TTC549 (cell line): ENCODE data around the gene ICA1.

ENCODE experiments used
- FAIRE-seq: peaks from 2 replicates; lab custom pipeline; 2012; peaks lifted over from hg19 to GRCh38; lab: Jason Lieb, UNC

Gene ICA1

DNA sequence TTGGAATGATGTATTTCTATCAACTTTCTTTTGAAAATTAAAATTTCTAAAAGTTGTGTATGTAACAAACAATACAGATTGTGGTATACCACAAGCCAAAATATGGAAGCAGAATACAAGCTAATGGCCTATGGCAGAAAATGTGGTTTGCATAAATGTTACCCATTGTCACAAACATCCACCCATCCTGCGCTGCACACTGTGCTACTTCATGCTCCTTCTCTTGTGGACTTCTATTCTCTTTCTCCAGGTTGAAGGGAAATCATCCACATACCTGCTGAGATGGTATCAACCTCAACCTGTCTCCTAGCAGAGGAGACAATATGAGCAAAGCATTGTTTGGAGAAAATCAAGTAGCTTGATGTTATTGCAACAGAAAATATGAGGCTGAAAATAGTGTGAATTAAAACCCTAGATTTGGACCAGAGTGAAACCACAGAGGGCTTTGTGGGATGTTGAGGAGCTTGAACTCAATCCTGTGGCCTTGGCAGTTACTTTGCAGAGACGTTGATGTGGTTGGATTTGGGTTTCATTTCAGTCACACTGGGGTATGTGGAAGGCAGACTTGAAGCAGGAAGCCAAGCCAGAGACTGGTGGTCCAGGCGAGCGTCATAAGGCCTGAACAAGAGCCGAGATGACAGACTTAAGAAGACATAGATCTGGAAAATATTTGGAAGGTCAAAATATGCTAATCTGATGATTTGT lies 63.8 kb downstream of the ICA1 start:
- FAIRE-seq: no peak

DNA sequence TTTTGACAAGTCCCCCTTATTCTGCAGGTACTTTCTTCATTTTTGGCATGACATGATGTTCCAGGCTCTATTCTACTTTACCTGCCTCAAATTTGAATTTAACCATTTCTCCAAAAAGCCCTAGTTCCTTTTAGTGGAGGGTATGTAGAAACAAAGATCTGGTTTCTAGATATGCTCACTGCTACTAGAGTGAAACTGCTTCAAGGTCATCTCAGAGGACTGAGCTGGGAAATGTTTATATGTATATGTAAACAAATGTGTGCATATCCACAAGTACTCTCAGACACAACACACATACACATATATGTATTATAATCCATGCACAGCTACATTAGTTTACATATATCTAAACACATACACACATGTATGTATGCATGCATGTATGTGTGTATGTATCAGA lies 69.1 kb downstream of the ICA1 start:
- no peak for FAIRE-seq

DNA sequence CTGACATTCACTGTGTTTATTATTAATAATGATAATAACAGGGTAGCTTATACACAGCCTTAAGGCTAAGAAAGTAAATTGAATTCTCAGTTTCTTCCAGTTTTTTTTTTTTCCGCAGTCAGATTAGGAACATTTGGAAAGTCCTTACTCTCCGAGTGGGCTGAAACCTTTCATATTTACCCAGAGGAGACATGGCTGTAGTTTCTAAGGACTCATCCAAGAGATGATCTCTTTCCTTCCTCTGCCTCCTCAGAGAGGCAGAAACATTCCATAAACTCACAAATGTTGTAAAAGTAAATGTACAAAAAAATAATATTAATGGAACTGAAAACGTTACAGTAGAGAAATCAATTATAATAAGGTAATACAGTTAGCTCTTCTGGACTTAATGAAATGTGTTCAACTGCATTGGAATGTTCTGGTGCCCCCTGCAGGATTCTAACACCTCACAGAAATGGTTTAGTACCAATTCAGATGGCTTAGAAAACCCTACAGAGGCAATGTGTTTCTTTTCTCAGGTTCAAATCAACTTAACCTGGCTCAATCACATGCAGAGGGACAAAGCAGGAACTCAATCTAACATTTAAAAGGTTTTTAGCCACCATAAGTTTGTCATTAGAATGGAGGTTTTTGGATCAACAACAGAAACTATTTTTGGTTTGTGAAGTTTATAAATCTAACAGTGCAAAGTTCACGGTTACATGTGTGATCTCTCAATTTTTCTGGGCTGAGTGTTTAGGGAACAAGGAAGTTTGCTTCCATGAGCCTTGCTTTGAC lies 71.7 kb downstream of the ICA1 start:
- FAIRE-seq: peak; percentile 83

DNA sequence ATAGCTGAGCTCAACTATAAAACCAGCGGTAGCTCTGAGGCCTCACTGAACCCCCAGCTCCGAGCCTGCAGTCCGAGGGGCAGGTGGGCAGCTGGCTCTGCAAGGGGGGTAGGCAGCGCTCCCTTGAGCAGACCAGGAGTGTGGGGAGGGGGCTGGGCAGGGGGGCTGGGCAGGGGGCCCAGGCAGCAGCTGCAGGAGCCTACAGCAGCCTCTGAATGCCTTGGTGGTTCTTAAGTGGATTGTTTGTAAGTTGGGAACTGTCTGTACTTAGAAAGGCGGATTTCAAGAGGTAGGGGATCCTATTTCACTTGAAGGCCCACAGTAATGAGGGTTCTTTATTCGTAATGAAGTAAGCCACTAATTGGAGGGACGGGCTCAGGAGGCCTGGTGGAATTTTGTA lies 72.3 kb downstream of the ICA1 start:
- no peak for FAIRE-seq

DNA sequence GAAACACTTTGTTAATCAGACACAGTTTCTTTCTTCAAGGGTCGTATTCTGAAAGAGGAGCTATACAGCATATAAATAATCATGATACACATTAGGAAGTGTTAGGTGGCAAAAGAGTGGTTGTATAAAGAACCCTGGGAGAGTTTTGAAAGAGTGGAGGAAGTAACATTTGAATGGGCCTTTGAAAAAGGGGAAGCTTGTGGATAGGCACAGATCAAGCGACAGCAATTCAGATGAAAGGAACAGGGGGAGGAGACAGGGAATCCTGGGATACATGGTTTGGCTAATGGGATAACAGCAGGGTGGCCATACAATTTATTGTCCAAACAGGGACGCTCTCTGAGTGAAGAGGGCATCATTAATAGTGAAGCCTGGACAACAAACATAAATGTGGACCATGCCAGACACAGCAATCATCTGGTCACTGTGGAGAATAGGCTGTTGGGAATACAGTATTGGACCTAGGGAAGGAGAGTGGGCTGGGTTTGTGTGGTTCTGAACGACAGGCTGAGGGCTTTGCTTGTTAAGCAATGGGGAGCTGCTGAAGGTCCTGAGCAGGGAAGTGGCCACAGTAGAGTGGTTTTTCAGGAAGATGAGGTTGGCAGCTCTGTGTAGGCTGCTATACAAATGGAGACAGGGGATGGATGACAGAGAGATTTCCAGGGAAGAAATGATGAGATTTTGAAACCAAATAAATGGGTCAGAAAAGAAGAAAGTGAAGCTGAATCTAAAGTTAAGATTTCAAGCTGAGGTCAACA lies 75.9 kb downstream of the ICA1 start:
- no peak for FAIRE-seq

DNA sequence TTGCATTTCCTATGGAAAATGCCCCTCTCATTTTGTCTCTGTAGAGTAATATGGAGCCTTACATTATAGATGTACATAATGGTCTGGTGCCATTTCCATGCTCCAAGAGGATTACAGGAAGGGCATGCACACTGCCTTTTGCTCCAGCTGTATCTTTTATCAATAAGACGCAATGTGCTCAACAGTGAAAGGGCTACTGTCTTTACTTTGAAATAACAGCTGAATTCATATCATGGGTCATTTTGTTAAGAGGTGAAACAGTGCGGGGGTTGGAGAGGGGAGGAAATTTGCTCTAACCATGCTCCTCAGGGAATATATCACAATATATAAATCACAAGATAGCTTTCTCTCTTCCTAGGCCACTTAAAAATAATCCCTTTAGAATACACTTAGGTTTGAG lies 77.7 kb downstream of the ICA1 start:
- no peak for FAIRE-seq

DNA sequence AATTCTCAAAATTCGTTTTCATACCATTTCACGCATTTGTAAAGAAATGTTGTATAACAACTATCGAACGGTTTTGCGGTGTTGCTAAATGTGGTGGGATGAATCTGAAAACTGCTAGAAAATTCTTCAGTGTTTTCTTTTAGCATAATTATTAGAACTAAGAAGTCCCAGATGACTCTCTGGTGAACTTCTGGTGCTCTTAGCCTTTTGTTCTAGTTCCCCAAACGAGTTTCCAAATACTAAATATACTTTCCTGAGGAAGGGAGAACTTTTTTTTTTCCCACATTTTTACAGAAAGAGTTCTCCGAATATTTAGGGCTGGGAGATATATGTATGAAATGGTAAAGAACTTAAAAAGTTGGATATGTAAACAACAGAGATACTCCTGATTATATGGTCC lies 82.5 kb downstream of the ICA1 start:
- FAIRE-seq: no peak

DNA sequence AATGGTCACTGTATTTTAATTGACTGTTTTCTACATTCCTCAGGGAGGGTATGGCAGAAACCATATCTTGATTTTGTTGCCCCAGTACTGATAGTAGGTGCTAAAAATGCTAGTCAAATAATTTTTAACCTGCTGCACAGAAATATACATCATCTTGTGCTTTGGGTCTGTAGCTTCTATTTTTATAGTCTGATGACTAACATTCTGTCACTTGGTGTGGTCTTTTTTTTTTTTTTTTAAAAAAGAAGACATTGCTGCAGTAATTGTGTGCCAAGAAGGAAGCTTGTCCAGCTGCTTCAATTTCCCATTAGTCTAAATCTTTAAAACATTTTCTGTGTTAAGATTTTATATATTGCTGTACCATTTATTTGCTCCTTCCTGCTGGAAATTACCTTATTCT lies 83.6 kb downstream of the ICA1 start:
- no peak for FAIRE-seq

DNA sequence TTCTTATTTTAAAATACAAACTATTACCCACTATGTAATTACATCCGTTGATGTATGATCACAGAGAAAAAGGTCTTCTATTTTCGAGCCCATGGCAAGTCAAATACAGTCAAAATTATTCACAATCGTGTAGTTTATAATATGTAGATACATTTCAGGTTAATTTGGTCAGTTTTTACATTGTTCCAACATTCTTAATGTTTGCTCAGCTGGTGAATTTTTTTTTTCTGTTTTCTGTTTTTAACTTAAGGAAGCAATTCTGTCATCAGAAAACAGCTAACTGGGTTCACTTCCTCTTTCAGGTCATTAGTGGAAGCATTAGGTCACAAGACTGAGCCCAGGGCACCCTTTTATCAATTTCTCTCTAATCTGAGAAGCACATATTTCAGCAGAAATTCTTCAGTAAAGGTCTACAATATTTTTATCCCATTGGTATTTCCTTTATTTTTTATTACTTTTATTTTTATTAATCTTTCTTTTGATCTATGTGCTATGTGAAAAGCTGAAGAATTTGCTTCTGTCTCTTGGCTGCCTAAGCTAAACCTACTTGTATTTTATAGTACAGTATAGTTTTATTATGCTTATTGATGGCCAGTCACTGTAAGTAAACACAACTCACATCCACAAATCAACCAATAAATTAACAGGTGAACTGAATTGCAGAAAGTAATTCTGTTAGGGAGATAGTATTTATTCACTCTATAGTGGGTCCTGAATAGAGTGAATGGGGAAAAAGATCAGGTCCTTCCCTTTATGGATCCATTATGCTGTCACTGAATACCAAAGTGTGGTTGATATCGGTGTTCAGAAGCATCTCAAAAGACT lies 84.6 kb downstream of the ICA1 start:
- FAIRE-seq: no peak

DNA sequence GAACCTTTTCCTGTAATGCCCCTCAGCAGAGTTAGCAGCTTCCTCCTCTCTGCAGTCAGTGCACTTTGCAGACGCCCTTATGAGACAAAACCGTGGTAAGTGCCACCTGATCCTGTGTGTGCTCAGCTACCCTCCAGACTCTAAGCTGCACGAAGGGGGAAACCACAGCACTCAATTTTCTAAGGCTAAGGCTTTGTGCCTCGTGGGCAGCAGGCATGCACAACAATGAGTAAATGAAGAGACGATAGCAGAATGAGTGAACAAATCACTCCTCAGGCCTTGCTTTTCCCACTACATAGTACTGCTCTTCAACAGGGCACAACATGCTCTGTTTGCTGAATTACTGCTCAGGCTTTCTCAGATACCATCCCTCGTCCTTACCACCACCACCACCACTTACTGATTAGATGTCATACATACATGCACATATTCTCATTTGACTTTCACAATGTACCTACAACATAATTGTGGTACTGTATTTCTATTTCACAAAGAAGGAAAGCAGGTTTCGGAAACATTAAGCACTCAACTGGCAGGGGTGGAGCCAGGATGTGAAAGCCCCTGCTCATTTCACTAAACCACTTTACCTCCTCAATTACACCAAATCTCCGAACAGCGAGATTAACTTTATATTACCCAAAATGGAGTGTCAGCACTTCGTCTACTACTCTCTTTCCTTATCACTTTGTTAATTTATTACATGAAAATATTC lies 85.4 kb downstream of the ICA1 start:
- no peak for FAIRE-seq

DNA sequence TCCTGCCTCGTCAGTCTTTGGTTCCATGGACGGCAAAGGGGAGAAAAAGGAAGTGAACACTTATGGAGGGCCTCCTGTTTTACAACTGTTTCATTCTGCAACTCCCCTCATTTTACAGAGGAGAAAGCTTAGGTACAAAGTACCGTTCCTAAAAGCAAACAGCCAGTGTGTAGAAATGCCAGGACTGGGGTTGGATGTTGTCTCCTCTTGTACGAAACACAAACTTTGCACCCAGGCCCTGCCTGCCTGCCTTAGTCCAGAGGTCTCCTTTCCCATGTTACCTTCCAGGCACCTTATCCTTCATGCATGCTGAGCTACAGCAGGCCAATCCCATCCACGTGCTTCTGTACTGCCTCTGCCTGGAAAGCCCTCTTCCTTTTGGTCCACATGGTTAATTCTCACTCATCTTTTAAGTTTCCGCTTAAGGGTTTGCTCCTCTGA lies 86.0 kb downstream of the ICA1 start:
- no peak for FAIRE-seq

DNA sequence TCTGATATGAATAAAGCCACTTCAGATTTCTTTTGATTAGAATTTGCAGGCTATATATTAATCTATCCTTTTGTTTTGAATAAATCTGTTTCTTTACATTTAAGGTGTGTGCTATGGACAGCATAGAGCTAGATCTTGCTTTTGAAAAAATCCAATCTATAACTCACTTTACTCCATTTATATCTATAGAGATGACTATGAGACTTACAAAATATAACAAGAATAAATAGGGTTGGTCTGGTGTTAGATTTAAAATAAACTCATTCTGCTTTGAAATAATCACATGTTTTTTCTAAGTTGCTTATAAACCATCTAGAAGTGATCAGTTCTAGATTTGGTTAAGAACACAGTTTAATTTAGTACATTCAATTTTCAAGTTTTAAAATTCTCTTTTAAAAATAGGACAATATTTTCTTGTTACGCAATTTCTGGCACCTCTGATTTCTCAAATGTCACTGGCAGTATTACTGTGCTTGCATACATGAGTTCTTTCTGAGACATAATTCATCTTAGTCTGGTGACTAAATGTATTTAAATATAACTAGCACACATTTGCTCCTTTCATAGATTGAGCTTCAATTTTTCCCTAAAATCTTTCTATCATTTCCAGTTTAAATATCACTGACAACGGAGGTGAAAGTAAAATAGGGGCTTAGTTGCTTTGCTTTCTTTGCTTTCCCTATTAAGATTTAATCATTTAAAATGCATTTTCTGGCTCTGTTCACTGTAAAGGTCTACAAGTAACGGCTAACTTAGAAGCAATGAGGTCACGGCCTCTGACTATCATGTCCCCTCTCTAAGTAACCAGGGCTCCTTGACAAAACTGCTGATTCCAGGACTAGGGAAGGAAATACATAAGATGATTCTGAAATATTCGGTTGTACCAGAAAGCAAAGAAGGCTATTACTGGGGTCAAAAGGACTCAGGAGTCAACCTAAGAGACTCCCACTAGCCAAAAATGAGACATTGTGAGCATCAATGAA lies 89.3 kb downstream of the ICA1 start:
- FAIRE-seq: no peak

DNA sequence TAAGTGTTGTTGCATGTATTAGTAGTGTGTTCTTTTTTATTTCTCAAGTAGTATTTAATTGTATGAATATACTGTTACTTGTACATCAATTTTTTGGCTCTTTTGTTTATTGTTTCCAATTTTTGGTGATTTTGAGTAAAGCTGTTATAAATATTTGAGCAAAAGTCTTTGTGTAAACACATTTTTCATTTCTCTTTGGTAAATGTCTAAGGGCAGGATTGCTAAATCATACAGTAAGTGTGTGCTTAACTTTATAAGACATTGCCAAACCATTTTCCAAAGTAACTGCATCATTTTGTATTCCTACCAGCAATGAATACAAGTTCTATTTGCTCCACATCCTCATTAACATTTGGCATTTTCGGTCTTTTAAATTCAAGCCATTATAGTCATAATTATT lies 92.8 kb downstream of the ICA1 start:
- FAIRE-seq: no peak

DNA sequence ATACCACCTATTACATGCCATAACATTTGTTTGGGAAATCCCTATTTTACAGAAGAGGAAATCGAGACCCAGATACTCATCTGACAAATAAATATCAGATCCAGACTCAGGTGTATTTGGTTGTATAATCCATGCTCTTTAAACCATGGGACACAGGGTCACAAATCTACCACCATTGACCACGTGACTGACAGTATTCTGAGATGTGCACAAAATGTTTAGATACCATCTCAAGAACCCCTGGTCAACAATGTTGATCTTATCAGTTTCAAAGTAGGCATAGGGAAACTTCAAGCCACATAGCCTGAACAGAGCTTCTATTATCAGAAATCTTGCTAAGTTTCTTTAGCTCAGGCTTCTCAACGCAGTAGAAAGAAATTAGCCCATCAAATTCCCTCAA lies 93.6 kb downstream of the ICA1 start:
- FAIRE-seq: no peak

DNA sequence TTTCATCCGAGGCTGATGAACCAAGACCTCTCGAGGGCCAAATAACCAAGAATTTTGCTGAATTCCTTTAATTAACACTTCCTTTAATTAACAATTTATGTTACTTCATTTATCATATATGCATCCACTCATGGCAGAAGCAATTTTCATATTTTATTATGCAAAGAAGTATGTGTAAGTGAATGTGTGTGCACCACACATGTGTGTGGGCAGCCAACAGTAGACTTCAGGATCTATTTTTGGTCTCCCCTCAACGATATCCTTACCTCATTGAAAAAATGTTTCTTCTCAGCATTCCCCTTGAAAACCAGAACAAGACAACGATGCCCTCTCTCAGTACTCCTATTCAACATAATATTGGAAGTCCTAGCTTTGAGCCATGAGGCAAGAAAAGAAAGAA lies 96.8 kb downstream of the ICA1 start:
- no peak for FAIRE-seq

DNA sequence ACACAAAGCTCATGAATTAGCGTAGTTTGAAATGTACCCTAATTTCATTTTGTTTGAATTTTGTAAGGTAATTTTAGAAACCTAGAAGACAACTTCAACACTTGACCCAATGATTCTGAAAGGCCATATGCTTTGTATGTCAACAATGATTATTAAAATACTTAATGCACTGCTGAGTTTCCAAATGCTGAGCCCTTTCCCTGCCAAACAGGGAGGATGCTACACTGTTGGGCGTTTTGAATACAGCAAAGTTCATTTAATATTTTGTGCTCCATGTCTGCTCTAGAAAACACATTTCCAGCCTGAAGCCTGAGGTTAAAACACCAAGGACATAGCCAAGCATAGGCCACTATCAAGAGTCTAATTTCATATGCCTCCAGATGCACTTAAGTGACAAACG lies 99.8 kb downstream of the ICA1 start:
- FAIRE-seq: no peak

DNA sequence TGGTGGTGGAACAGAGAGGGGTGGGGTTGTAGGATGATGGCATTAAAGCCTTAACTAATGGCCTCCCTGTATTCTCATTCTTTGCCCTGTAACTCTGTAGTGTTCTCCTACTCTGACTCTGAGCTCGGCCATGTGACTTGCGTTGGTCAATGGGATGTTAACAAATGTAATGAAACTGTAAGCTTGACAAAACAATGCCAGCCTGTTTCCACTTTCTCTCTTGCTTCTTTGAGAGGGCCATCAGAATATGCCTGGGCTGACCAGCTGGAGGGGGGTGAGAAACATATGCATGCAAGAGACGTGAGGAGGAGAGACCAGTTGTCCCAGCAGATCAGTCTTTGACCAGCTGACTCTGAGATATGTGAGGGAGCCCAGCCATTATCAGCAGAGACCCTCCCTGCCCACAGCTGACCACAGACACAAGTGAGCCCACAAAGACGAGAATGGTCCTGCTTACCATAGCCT lies 100.6 kb downstream of the ICA1 start:
- no peak for FAIRE-seq

DNA sequence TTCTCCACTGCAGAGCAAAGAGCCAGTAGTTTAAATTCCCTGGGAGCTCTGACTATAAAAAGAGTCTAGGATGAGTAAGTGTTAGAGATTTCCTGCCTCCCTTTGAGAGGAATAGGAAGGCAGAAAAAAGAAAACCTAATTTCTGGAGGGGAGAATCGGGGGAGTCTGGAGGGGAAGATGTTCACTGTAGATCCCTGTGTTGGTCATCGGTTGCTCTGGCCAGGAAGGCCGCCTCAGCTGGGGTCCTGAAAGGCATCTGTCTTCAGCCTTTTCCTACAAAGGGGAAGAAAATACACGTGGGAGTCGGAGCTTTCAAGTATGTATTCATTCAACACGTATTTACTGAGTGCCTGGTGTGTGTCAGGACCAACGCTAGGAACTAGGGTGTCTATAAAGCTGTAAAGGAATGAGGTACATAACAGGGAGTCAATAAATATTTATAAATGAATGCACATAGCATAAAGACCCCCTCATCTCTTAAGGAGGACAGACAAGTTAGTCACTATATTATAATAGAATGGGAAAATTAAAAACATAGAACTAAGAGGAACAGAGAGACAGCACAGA lies 101.1 kb downstream of the ICA1 start:
- FAIRE-seq: no peak

DNA sequence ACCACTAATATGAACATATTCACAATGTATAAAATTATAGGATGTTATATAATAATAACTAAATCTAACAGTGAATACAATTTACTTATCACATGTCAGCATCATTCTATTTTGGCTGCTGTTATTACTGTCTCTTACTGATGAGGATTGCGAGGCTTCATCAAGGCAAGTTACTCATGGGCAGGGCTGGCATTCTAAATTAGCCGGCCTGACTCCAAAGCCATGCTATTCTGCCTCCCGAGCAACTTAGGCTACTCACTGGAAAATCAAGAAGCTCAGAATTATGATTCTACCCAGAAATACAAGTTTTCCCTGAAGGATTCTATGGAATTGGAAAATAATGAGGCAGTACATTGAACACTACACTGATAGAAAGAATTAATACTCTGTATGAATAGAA lies 101.7 kb downstream of the ICA1 start:
- FAIRE-seq: no peak

DNA sequence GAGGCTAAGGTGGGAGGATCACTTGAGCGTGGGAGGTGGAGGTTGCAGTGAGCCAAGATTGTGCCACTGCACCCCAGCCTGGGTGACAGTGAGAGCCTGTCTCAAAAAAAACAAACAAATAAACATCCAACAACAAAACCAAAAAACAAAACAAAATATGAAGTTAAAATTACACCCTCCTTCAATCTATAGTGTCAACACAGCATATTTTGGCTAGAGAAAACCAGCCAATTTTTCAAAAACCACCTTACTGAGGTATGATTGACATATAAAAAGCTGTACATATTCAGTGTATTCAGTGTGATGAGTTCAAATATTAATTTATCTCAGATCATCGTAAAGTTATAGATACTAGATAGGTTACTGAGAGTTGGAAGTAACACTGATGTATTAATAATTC lies 102.4 kb downstream of the ICA1 start:
- no peak for FAIRE-seq
